SK-N-SH (cell line): ENCODE results near the gene NFIA. TPM values are rescaled to one million over a fixed set of nuclear protein-coding genes. Genes with fewer than 3 reads are reported as not detected.

Source experiments
- CTCF ChIA-PET: fragments of 300-600, 350-600 bp; formaldehyde crosslinking; extraction: SDS; loops from one replicate; lab custom pipeline; 2021; lab: Yijun Ruan, JAX
- POLR2A ChIA-PET: fragments of 350-600 bp; sonication (Branson Sonifier 250); formaldehyde crosslinking; extraction: SDS; loops from one replicate; lab custom pipeline; 2020; ENCODE audit warnings: antibody characterized with exemption, inconsistent platforms; lab: Yijun Ruan, JAX
- DNase-seq: peaks from one replicate; pipeline ENCODE4 v3.0.0; 2012
- H2AFZ ChIP-seq: fragments of 200-600 bp; sonication (generic); 2 replicates; pipeline ENCODE4 v1.8.1; 2016; ENCODE audit warnings: antibody characterized with exemption, mild to moderate bottlenecking, low read depth
- H3F3A ChIP-seq: fragments of 200-600 bp; sonication (generic); replicated peaks from 2 replicates; pipeline ENCODE3; 2016; ENCODE audit warnings: antibody characterized with exemption, mild to moderate bottlenecking; ENCODE audit not compliant: insufficient read depth
- H3K27ac ChIP-seq, 2 experiments: fragments of 200-500 bp in 1 of 2; fragments of 200-600 bp in 1 of 2; sonication (Bioruptor generic) in 1 of 2; sonication (generic), shearing (Covaris generic) in 1 of 2; 2 replicates each; pipeline versions ENCODE4 v1.5.1 to v1.6.1; 2014 to 2016; ENCODE audit warnings: low read depth in 2 of 2, inconsistent platforms in 1 of 2, low read length in 1 of 2, mild to moderate bottlenecking in 1 of 2, mixed read lengths in 1 of 2
- H3K27me3 ChIP-seq: fragments of 200-600 bp; sonication (generic), shearing (Covaris generic); 2 replicates; pipeline ENCODE4 v1.6.1; 2016; ENCODE audit warnings: mixed run types; ENCODE audit not compliant: insufficient read depth
- H3K36me3 ChIP-seq, 2 experiments: fragments of 200-500 bp in 1 of 2; fragments of 200-600 bp in 1 of 2; sonication (Bioruptor generic) in 1 of 2; sonication (generic) in 1 of 2; replicated peaks in 1 of 2; 2 replicates each; pipeline versions ENCODE3 to v1.5.1; 2014 to 2016; ENCODE audit warnings: low read length in 1 of 2, mild to moderate bottlenecking in 1 of 2; ENCODE audit not compliant: insufficient read depth in 2 of 2, control insufficient read depth in 1 of 2
- H3K4me1 ChIP-seq, 2 experiments: fragments of 200-500 bp in 1 of 2; fragments of 200-600 bp in 1 of 2; sonication (Bioruptor generic) in 1 of 2; sonication (generic), shearing (Covaris generic) in 1 of 2; 2 replicates each; pipeline versions ENCODE4 v1.5.1 to v1.6.1; 2014 to 2016; ENCODE audit warnings: low read depth in 1 of 2, low read length in 1 of 2, mixed run types in 1 of 2; ENCODE audit not compliant: insufficient read depth in 2 of 2, control insufficient read depth in 1 of 2
- H3K4me2 ChIP-seq: fragments of 200-600 bp; sonication (generic), shearing (Covaris generic); 2 replicates; pipeline ENCODE4 v1.6.1; 2017; ENCODE audit warnings: mixed run types
- H3K4me3 ChIP-seq, 2 experiments: fragments of 200-500 bp in 1 of 2; fragments of 200-600 bp in 1 of 2; sonication (Bioruptor generic) in 1 of 2; sonication (generic), shearing (Covaris generic) in 1 of 2; 2 replicates each; pipeline versions ENCODE4 v1.5.1 to v1.8.1; 2014 to 2016; ENCODE audit warnings: low read depth in 2 of 2, inconsistent platforms in 1 of 2, low read length in 1 of 2, mild to moderate bottlenecking in 1 of 2, mixed read lengths in 1 of 2, moderate library complexity in 1 of 2
- H3K79me2 ChIP-seq: fragments of 200-600 bp; sonication (generic); 2 replicates; pipeline ENCODE4 v1.8.1; 2017; ENCODE audit warnings: mild to moderate bottlenecking; ENCODE audit not compliant: insufficient read depth
- H3K9ac ChIP-seq: fragments of 200-600 bp; sonication (generic); 2 replicates; pipeline ENCODE4 v1.6.1; 2017; ENCODE audit warnings: mixed run types
- H3K9me2 ChIP-seq: fragments of 200-600 bp; sonication (generic); 2 replicates; pipeline ENCODE4 v1.6.1; 2017; ENCODE audit warnings: mixed run types
- H3K9me3 ChIP-seq: fragments of 200-600 bp; sonication (generic); 2 replicates; pipeline ENCODE4 v1.6.1; 2017; ENCODE audit warnings: mixed run types, mild to moderate bottlenecking, moderate library complexity
- H4K20me1 ChIP-seq: fragments of 200-600 bp; sonication (generic); 2 replicates; pipeline ENCODE4 v1.6.1; 2017; ENCODE audit warnings: mild to moderate bottlenecking, mixed run types; ENCODE audit not compliant: insufficient read depth
- CHD2 ChIP-seq: fragments of 150-350 bp; IDR thresholded peaks from 2 replicates; pipeline ENCODE4 v1.6.1; 2018; ENCODE audit warnings: low read length; ENCODE audit not compliant: partially characterized antibody
- CTCF ChIP-seq: fragments of 200-600 bp; sonication (generic); IDR thresholded peaks from 2 replicates; pipeline ENCODE4 v1.6.1; 2017; ENCODE audit warnings: antibody characterized with exemption, mild to moderate bottlenecking, moderate library complexity
- ELF1 ChIP-seq: IDR thresholded peaks from 2 replicates; pipeline ENCODE4 v1.4.0; 2012
- FOSL2 ChIP-seq: IDR thresholded peaks from 2 replicates; pipeline ENCODE4 v1.4.0; 2012; ENCODE audit warnings: low read depth, mild to moderate bottlenecking, moderate library complexity, borderline replicate concordance
- FOXM1 ChIP-seq: IDR thresholded peaks from 2 replicates; pipeline ENCODE4 v1.4.0; 2012; ENCODE audit warnings: low read depth, mild to moderate bottlenecking
- GATA2 ChIP-seq: sonication (generic); formaldehyde crosslinking; IDR thresholded peaks from 2 replicates; pipeline ENCODE4 v1.5.0; 2020; ENCODE audit warnings: mild to moderate bottlenecking, missing genetic modification reagents
- MXI1 ChIP-seq: IDR thresholded peaks from 2 replicates; pipeline ENCODE4 v1.6.1; 2012; ENCODE audit warnings: mild to moderate bottlenecking, low read depth, low read length, improper control_type of control experiment
- RAD21 ChIP-seq: IDR thresholded peaks from 2 replicates; pipeline ENCODE4 v1.6.1; 2012; ENCODE audit warnings: mild to moderate bottlenecking, low read length
- REST ChIP-seq: IDR thresholded peaks from 2 replicates; pipeline ENCODE4 v1.6.1; 2012; ENCODE audit warnings: mild to moderate bottlenecking, low read depth, low read length, moderate library complexity
- RFX5 ChIP-seq: IDR thresholded peaks from 2 replicates; pipeline ENCODE4 v1.6.1; 2012; ENCODE audit warnings: mild to moderate bottlenecking, improper control_type of control experiment, low read length
- SIN3A ChIP-seq: IDR thresholded peaks from 2 replicates; pipeline ENCODE4 v1.6.1; 2012; ENCODE audit warnings: low read depth, mild to moderate bottlenecking, low read length, moderate library complexity, borderline replicate concordance
- TAF1 ChIP-seq: IDR thresholded peaks from 2 replicates; pipeline ENCODE4 v1.6.1; 2012; ENCODE audit warnings: low read depth, mild to moderate bottlenecking, low read length, moderate library complexity, borderline replicate concordance
- TCF12 ChIP-seq: IDR thresholded peaks from 2 replicates; pipeline ENCODE4 v1.4.0; 2012
- ZBTB33 ChIP-seq: IDR thresholded peaks from 2 replicates; pipeline ENCODE4 v1.4.0; 2012; ENCODE audit warnings: low read depth, borderline replicate concordance
- WGBS: methylation state at CpG from one replicate; pipeline ENCODE4 v1.1.6; 2017; ENCODE audit warnings: low lambda C conversion rate; 5-methylcytosine and 5-hydroxymethylcytosine counted together
- polyA plus RNA-seq, 3 experiments: library from polyadenylated mRNA; depleted of rRNA; stranded (reverse); fragments of >200 nt; gene quantifications; 2 replicates each; pipeline ENCODE4 v1.2.3, GENCODE V29; 2012
- TF ChIP-seq, protein P1 (sequence below): fragments of 150-350 bp; IDR thresholded peaks from 2 replicates; pipeline ENCODE4 v1.6.1; 2016; ENCODE audit warnings: mild to moderate bottlenecking, low read depth, low read length
- TF ChIP-seq, protein P2 (sequence below): IDR thresholded peaks from 2 replicates; pipeline ENCODE4 v1.4.0; 2012; ENCODE audit warnings: low read depth, borderline replicate concordance

NFIA gene
- polyA plus RNA-seq, 1 of the 3 experiments (the other 2 are of a cell fraction) = 3.3 TPM

- H3K27ac ChIP-seq = no peak overlapping the region
- no peaks in the 10 kb centered on the region for H3F3A ChIP-seq
- H3K9me3 ChIP-seq = no peaks in the 10 kb centered on the region
- H3K27me3 ChIP-seq = no peaks in the 10 kb centered on the region
- no peak for DNase-seq
- H2AFZ ChIP-seq = no peak overlapping the region
- no peak overlapping the region for H3K9ac ChIP-seq
- peaks cover 0 to 13% of the 10 kb centered on the region in 2 experiments for H3K36me3 ChIP-seq
- no peaks in the 10 kb centered on the region for H3K9me2 ChIP-seq
- H3K4me3 ChIP-seq = no peak overlapping the region
- 73% methylated on average over 1 of the region's 1 CpG for WGBS
- ChIA-PET POLR2A (no interaction called here), CTCF (interaction anchor here (1.4 kb wide), 1 partner anchor 9 kb away, joined by 4 read pairs; no protein-coding TSS in a partner anchor)
- no peak overlapping the region for H3K4me2 ChIP-seq
- no peaks in the 10 kb centered on the region; a peak in 1 of 4 replicates for H3K4me1 ChIP-seq
- no peaks in the 10 kb centered on the region for H3K79me2 ChIP-seq
- no peak for TF ChIP-seq SIN3A
- TF ChIP-seq, protein P1, sequence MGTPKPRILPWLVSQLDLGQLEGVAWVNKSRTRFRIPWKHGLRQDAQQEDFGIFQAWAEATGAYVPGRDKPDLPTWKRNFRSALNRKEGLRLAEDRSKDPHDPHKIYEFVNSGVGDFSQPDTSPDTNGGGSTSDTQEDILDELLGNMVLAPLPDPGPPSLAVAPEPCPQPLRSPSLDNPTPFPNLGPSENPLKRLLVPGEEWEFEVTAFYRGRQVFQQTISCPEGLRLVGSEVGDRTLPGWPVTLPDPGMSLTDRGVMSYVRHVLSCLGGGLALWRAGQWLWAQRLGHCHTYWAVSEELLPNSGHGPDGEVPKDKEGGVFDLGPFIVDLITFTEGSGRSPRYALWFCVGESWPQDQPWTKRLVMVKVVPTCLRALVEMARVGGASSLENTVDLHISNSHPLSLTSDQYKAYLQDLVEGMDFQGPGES = no peak
- TF ChIP-seq RAD21 = no peak
- no peak for TF ChIP-seq RFX5
- no peak for TF ChIP-seq CTCF
- no peak for TF ChIP-seq FOXM1
- TF ChIP-seq REST = no peak
- TF ChIP-seq ELF1 = no peak
- H4K20me1 ChIP-seq = no peaks in the 10 kb centered on the region
These were observed 330.2 kb downstream of the NFIA start for GRCh38 chr1:61412601-61413000.

DNA sequence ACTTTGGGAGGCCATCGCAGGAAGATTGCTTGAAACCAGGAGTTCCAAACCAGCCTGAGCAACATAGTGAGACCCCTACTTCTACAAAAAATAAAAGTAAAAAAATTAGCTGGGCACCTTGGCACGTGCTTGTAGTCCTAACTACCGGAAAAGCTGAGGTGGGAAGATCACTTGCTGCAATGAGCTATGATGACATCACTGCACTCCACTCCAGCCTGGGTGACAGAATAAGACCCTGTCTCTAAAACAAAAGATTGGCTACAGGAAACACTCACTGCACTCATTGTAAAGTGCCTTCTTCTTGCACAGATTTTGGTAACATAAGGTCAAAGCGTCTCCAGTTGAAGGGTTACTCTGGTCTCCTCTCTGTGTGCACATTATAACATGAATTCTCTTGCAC, 336.8 kb downstream of the NFIA start:
- WGBS = 82% methylated on average over 4 of the region's 4 CpGs
- Histone ChIP-seq H3K9me2 (no peaks in the 10 kb centered on the region), H3K4me1 (peaks cover 0 to 6% of the 10 kb centered on the region in 2 experiments; a peak in 2 of 4 replicates), H3K27me3 (no peaks in the 10 kb centered on the region), H3F3A (no peaks in the 10 kb centered on the region), H3K4me2 (no peak overlapping the region), H3K4me3 (no peak overlapping the region), H2AFZ (no peak overlapping the region), H3K9me3 (no peaks in the 10 kb centered on the region), H4K20me1 (no peaks in the 10 kb centered on the region), H3K27ac (peak overlapping the region in 1 of 2 experiments; percentile 44; a peak in 2 of 4 replicates), H3K36me3 (peaks cover 0 to 2% of the 10 kb centered on the region in 2 experiments), H3K9ac (no peak overlapping the region), H3K79me2 (no peaks in the 10 kb centered on the region)
- DNase-seq = no peak
- ChIA-PET CTCF (interaction anchor here (0.7 kb wide), 1 partner anchor 33 kb away, joined by 3 read pairs; no protein-coding TSS in a partner anchor), POLR2A (no interaction called here)
- TF ChIP-seq GATA2 (CRISPR knock-in tag) (no peak), TAF1 (no peak), SIN3A (no peak), FOSL2 (no peak), MXI1 (no peak), ZBTB33 (no peak), CHD2 (no peak), TCF12 (no peak)
- TF ChIP-seq, protein P2, sequence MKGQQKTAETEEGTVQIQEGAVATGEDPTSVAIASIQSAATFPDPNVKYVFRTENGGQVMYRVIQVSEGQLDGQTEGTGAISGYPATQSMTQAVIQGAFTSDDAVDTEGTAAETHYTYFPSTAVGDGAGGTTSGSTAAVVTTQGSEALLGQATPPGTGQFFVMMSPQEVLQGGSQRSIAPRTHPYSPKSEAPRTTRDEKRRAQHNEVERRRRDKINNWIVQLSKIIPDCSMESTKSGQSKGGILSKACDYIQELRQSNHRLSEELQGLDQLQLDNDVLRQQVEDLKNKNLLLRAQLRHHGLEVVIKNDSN = no peak
